Inflammatory macrophage (primary cell): ENCODE results near the gene RIPOR3.
"Not testable (repeated sequence)": the region's sequence is repeated elsewhere in the genome, so short reads cannot be mapped to it uniquely, and the experiment has no call there.

ENCODE experiments used
- DNase-seq, 2 donors: peaks; one replicate each; pipeline ENCODE4 v3.0.0-alpha.2; 2020 to 2022

Gene RIPOR3

GRCh38 chr20:50632701-50633100, 58.6 kb downstream of the RIPOR3 start:
- DNase-seq = no peak

DNA sequence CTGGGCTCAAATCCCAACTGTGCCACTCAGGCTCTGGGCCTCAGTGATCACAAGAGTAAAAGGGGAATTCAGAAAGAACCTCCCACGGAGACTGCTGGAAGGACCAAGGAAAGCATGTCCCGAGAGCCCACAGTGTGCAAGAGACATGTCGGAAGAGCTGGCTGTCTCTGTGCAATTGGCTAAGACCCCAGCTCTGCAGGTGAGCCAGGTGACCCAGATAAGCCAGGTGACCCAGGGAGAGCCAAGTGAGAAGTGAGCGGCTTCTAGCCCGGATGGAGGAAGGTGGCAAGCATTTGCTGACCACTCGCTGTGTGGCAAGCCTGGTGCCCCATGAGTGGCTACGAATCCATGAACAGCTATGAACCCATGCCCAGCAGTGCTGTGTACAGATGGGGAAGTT, 59.1 kb downstream of the RIPOR3 start:
- peak in 1 of 2 donors; percentile 24 for DNase-seq

DNA sequence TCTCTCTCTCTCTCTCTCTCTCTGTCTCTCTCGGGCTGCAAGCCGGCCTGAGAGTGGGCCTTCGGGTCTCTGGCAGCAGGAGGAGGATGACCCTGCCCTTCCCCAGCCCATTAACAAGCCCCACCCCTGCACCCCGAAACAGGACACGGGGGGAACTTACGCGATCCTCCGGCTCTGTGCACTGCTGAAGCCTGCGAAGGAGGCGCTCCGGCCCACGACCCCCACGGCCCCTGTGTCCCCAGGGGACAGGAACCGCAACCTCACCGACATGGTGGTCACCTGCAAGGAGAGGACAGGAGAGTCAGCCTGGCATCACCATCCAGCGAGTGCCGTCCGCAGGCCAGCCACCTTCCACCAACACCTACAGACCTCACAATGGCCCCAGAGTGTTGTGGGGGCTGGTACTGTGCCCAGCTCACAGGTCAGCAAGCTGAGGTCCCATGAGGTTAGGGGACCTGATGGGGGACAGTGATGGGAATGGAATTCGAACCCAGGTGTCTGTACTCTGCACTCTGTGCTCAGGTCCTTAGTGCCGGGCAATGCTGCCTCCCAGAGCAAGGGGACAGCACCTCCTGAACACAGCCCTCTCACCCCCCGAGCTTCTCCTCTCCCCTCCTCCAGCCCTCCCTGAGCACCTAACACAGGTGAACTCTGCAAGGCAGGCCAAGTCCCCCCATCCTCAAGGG, 60.6 kb downstream of the RIPOR3 start:
- no peak for DNase-seq

- DNase-seq = no peak
Observed at GRCh38 chr20:50629670-50630045, 61.7 kb downstream of the RIPOR3 start.

- no peak for DNase-seq
Observed at GRCh38 chr20:50628853-50629669, 62.3 kb downstream of the RIPOR3 start.

GRCh38 chr20:50628332-50628731, 63.0 kb downstream of the RIPOR3 start:
- no peak for DNase-seq

DNA sequence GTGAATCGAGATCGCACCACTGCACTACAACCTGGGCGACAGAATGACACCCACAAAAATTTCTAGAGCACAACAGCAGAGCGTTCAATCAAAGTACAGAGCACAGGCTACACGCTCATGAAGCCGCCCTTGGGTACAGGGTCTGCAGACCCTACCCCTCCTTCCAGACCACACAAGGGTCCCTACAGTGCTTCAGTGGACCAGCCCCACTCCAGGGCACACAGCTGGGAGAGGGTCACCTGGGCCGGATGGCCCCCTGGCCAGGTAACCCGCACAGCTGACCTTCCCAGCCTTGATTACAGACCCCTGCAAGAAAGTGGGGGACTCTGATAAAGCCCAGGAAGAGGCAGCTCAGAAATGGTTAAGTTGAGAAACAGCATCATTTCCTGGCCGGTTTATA, 63.6 kb downstream of the RIPOR3 start:
- no peak for DNase-seq

- DNase-seq = peak in 1 of 2 donors; percentile 21
Observed at GRCh38 chr20:50625986-50626677, 65.2 kb downstream of the RIPOR3 start.

GRCh38 chr20:50624351-50625016, 66.9 kb downstream of the RIPOR3 start:
- no peak for DNase-seq

GRCh38 chr20:50621068-50621665, 70.2 kb downstream of the RIPOR3 start:
- DNase-seq = no peak

GRCh38 chr20:50620459-50620858, 70.9 kb downstream of the RIPOR3 start:
- not testable (repeated sequence) for DNase-seq

DNA sequence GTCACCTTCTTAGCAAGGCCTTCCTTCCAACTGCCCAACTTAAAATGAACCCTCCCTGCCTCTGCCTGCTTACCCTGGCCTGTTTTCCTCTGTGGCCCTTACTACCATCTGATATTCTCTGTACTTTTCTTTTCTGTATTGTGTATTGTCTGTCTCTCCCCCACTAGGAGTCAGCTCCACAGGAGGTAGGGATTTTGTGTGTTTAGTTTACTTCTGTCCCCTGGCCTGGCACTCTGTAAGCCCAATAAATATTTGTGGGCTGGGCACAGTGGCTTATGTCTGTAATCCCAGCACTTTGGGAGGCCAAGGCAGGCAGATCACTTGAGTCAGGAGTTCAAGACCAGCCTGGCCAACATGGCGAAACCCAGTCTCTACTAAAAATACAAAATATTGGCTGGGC, 72.8 kb downstream of the RIPOR3 start:
- no peak for DNase-seq

GRCh38 chr20:50617022-50617421, 74.3 kb downstream of the RIPOR3 start:
- DNase-seq = no peak

- no peak for DNase-seq
Observed at GRCh38 chr20:50615407-50615806, 75.9 kb downstream of the RIPOR3 start.

DNA sequence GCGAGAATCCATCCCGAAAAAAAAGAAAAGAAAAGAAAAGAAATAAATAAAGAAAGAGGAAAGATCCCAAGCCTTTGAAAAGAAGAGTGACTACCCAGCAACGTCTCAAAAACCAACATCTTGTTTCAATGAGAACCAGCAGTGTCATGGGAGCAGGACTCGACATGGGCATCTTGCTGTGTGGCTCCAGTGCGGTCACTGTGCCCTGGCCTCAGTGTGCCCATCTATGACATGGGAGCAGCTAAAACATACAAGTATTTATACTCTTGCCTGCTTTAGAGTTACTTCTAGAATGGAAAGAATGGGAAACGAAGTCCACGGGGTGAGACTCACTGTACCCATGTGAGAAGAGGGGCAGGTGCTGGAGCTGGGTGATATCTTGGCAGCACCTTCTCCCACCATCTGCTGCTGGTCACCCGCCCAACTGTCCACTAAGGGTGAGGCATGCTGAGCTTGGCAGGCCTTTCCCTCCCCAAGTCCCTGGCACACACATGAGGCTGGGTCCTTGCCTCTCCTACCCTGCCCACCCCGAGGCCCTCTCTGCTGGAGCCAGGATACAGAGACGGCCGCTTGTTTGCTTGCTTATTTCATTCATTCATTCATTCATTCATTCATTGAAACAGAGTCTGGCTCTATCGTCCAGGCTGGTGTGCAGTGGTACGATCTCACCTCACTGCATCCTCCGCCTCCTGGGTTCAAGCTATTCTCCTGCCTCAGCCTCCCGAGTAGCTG, 77.7 kb downstream of the RIPOR3 start:
- DNase-seq = no peak

DNA sequence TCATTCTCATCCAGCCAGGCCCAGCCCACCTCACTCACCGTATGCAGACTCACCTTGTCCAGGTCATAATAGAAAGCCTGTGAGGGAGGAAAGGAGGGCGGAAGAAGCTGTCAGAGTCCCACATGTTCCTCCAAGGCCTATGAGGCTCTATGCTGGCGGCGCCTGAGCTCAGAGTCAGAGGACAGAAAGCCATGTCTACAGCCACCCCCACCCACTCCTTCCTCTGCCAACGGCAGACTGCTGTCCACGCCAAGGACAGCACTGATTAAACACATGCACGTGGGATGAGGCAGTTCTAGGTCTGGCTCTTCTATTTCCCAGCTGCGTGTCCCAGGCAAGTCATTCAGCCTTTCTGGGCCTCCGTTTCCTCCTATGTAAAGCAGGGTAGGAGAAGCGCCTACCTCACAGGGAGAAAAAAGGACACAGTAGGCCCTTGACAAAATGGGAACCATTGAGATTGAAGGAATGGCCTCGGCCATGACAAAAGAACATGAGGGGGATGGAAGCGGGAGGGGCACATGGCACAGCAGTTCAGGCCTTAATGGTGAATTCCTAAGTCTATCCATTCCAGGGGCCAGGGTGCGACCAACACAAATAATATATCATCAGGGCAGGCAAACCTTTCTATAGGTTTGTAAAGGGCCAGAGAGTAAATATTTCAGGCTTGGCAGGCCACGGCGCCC, 80.1 kb downstream of the RIPOR3 start:
- DNase-seq = peak; percentile 51 to 86

- DNase-seq = no peak
Observed at GRCh38 chr20:50610212-50610718, 81.1 kb downstream of the RIPOR3 start.

GRCh38 chr20:50609438-50609989, 81.8 kb downstream of the RIPOR3 start:
- no peak for DNase-seq

GRCh38 chr20:50608750-50609104, 82.6 kb downstream of the RIPOR3 start:
- DNase-seq = no peak

- DNase-seq = no peak
Observed at GRCh38 chr20:50607850-50608749, 83.2 kb downstream of the RIPOR3 start.
